Measurements from ENCODE around the gene SYNPO2.

GRCh38 chr4:118939169-118939783 lies 50.6 kb downstream of the SYNPO2 start:
- TF ChIP-seq, protein P1, sequence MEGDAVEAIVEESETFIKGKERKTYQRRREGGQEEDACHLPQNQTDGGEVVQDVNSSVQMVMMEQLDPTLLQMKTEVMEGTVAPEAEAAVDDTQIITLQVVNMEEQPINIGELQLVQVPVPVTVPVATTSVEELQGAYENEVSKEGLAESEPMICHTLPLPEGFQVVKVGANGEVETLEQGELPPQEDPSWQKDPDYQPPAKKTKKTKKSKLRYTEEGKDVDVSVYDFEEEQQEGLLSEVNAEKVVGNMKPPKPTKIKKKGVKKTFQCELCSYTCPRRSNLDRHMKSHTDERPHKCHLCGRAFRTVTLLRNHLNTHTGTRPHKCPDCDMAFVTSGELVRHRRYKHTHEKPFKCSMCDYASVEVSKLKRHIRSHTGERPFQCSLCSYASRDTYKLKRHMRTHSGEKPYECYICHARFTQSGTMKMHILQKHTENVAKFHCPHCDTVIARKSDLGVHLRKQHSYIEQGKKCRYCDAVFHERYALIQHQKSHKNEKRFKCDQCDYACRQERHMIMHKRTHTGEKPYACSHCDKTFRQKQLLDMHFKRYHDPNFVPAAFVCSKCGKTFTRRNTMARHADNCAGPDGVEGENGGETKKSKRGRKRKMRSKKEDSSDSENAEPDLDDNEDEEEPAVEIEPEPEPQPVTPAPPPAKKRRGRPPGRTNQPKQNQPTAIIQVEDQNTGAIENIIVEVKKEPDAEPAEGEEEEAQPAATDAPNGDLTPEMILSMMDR (conservative IDR thresholded peaks at IDR 0.05), result no peak
- no peak for TF ChIP-seq EZH2 (IDR thresholded peaks at IDR 0.05; ENCODE audit: low read depth)

Measured in PC-9 (cell line).